Ureter (tissue), 1 donor: ENCODE measurements around the gene TTLL8. TPM values are rescaled to one million over a fixed set of nuclear protein-coding genes. Genes with fewer than 3 reads are reported as not detected.
"Not testable (repeated sequence)": the region's sequence is repeated elsewhere in the genome, so short reads cannot be mapped to it uniquely, and the experiment has no call there.

Experiments
- DNase-seq: peaks from one replicate; pipeline ENCODE4 v3.0.0-alpha.2; 2020; ENCODE audit warnings: low spot score
- total RNA-seq: library from RNA; stranded (reverse); gene quantifications from one replicate; pipeline ENCODE4 v1.2.4, GENCODE V29; 2023
- donor health status: DM: yes; HTN: yes; CAD: no.

TTLL8 gene
- total RNA-seq, 1 donor from 2014 or later, result not detected

GRCh38 chr22:50001388-50002231 is 56.5 kb downstream of the TTLL8 start:
- no peak for DNase-seq

GRCh38 chr22:50000587-50001387 is 57.3 kb downstream of the TTLL8 start:
- no peak for DNase-seq

DNA sequence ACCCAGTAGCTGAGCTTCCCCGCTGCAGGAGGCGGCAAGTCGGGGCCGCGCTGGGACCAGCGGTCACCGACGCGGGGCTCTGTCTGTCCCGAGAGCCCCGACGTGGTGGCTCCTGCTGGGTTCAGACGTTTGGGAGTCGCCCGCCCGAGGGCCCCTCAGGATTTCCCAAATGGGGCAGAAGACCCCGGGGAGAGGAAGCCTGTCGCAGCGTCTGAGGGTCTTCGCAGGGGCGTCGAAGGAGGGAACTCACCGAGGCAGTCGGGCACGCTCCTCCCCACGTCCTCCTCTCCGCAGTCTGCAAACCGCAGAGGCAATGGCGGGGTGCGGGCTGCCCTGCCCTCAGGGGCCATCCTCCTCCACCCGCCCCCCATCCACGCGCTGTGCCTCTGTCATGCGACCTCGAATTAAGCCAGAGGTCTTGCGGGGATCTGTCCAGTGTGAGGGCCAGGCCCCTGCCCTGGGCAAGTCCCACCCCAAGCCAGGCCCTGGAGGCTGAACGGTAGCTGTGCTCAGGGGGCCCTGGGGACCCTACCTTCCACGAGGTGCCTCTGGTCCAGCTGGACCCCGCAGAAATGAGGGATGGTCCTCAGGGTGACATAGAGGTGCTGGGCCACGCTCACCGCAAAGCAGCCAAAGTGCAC is 58.0 kb downstream of the TTLL8 start:
- DNase-seq, result no peak

- no peak for DNase-seq
Measured at GRCh38 chr22:49999063-49999945, 58.8 kb downstream of the TTLL8 start.

DNA sequence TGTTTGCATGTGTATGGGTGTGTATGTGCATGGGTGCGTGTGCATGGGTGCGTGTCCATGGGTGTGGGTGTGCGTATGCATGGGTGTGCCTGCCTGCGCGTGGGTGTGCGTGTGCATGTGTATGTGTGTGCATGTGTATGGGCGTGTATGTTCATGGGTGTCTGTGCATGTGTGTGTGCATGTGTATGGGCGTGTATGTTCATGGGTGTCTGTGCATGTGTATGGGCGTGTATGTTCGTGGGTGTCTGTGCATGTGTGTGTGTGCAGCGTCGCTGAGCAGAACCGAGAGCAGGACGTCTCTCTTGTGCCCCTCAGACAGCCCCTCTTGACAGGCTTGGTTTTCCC is 59.4 kb downstream of the TTLL8 start:
- DNase-seq, result no peak

GRCh38 chr22:49997932-49998717 is 60.0 kb downstream of the TTLL8 start:
- no peak for DNase-seq

- DNase-seq, result no peak
Measured at GRCh38 chr22:49997251-49997599, 60.9 kb downstream of the TTLL8 start.

DNA sequence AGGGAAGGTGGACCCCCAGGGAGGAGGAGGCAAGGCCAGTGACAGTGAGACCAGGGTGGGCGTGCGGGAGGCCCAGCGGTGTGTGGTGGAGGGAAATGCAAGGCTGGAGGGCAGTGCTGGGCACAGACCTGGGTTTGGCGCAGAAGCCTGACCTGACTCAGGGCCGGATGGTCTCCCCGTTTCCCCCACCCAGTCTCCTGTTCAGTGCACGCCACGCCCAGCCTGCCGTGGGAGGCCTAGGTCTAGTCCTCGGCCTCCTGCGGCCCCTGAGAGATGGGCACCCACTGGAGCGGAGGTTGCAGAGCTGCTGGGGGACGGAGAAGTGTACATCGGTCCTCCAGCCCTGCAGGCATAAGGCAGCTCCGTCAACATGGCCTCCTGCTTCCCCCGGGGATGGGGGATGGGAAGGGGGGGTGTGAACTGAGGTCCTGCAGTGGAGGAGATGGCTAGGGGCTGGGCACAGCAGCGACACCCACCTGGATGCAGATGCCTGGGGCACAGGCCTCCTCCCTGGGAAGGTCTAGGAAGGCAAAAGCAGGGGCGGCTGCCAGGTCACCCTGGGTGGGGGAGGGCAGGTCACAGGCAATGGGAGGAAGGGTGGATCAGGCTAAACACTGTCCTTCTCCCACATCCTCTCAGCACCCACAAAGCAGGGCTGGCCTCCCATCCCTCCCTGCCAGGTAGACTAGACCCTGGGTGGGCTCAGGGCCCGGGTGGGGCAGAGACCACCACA is 61.4 kb downstream of the TTLL8 start:
- DNase-seq, result no peak

GRCh38 chr22:49996119-49996517 is 62.0 kb downstream of the TTLL8 start:
- DNase-seq, result no peak

GRCh38 chr22:49995361-49996118 is 62.6 kb downstream of the TTLL8 start:
- DNase-seq, result no peak

GRCh38 chr22:49995041-49995360 is 63.1 kb downstream of the TTLL8 start:
- DNase-seq, result no peak

DNA sequence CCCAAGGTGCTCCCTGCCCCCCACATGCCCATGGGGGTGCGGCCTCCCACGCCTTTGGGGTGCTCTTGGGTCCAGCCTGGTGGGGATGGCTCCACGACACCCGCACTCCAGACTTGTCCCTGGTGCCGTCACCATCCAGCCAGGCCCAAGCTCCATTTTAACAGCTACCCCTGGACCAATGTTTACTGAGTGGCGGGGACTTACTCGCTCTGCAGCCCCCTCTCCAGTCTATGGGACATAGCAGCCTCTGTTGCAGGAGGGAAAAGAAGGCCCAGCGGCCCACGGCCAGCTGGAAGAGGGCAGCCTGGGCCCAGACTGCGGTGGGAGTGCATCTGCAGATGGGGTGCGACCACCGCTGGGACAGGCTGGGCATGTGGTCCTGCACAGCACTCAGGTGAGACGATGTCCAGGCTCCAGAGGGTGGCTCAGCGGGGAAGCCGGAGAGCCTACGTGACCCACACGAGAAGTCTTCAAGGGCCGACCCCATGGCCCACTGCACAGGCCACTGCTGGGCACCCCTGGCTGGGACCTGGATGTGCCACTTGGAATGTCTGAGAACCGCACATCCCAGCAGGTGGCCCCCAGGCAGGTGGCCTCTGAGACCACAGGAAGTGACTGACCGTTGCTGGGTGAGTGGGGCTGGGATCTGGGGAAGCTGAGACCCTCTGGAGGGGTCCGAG is 63.6 kb downstream of the TTLL8 start:
- no peak for DNase-seq

DNA sequence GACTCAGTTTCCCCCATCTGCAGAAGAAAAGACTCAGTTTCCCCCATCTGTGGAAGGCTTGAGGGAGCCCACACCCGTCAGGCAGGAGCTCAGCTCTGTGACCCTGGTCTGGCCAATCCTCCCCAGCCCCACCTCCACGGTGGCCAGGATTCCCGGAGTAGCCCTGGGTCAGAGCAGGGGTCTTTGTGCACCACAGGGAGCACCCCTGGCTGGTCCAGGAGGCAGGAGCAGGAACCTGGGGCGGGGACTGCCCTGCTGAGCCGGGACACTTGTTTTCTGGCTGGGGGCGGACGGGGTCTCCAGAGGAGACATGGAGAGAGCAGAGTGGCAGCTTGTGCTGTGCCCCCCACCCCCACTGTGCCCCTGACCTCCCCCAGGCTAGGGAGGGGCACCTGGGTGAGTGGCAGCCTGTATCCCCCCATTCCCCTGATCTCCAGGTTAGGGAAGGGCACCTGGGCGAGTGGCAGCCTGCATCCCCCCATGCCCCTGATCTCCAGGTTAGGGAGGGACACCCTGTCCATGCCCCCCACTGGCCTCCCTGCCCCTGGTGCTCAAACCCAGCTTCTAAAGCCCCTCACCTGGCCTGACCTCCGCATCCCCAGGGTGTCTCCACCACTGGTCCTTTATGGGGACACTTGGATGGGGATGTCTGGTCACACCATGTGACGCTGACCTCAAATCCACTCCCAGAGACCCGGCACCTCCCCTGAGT is 64.3 kb downstream of the TTLL8 start:
- no peak for DNase-seq

DNA sequence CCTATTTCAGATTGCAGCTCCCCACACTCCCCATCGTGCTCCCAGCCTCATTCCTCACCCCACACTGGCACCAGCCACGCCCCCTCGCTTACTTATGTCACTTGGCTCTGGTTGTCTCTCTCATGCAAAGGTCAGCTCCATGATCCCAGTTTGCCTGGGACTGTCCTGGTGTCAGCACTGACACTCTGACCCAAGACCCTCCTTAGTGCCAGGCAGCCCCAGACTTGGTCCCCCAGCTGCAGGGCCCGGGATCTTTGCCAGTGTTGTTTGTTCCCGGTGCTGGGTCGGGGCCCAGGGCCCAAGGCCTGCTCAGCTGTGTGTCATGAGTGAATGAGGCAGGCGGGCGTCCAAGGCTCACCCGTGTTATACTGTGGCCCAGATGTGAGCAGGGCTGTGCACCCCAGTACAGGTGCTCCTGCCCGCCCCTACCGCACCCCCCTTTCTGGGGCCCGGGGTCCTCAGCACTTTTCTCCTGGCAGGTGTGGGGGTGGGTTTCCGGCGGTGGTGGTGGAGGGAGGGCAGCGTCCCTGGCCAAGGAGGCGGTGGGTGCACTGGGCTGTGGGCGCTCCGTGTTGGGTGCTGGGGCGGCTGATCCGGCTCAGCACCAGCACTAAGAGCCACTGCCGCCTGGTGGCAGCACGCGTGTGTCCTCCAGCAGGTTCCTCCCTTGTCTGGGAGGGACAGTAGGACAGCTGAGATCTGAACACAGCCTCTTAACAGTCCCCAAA is 65.0 kb downstream of the TTLL8 start:
- DNase-seq, result peak; percentile 39

- DNase-seq, result no peak
Measured at GRCh38 chr22:49991907-49992533, 66.1 kb downstream of the TTLL8 start.

GRCh38 chr22:49991167-49991566 is 66.9 kb downstream of the TTLL8 start:
- no peak for DNase-seq

GRCh38 chr22:49989826-49990225 is 68.3 kb downstream of the TTLL8 start:
- not testable (repeated sequence) for DNase-seq
